A375 (cell line): ENCODE measurements around the gene BARHL1. TPM values are rescaled to one million over a fixed set of nuclear protein-coding genes. Genes with fewer than 3 reads are reported as not detected.

ENCODE experiments used
- total RNA-seq: library from RNA; depleted of rRNA; stranded (reverse); fragments of >200 nt; shearing (Covaris generic); gene quantifications from 2 replicates; pipeline ENCODE4 v1.2.3, GENCODE V29; 2014; rRNA removed

The BARHL1 gene
- not detected in 2 replicates for total RNA-seq

DNA sequence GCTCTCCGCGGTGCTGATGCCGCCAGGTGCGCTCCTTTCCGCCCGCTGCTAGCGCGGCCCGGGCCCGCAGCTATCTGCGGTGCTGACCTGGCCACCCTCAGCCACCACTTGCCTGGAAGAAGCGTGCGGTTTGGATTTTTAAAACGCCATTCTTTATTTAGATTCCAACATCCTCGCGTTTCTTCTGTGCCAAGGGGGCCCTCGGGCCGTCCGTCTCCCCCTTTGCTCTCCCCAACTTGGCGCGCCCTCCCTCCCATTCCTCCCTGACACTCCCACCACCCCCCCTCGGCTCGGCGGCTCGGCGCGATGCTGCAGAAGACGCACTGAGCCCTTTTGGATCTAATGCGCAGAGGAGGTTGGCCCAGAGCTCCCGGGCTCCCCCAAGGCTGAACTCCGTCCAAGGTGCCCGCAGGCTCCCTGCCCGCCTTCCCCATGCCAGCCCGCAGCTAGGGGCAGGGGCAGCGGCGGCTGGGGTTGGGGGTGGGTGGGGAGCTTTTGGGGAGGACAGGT lies at the start of gene BARHL1:
BARHL1 (plus strand) TSS at position 331 of the 510 bp plus-strand sequence. CDS start 192 bp downstream, outside the sequence.

Other genes with a start within 250 kb of the BARHL1 start
- gene SETX, start 227.6 kb upstream of the BARHL1 start, total RNA-seq, result 11.6 and 11.7 TPM in 2 replicates
- 29.1 TPM in 2 replicates for gene TTF1, start 175.8 kb upstream of the BARHL1 start, total RNA-seq
- 0.26 TPM in 1 of 2 replicates, not detected in the other for gene CFAP77, start 172.4 kb upstream of the BARHL1 start, total RNA-seq
- gene DDX31, start 87.4 kb downstream of the BARHL1 start, total RNA-seq, result 20.1 and 30.2 TPM in 2 replicates
- gene GTF3C4, start 87.9 kb downstream of the BARHL1 start, total RNA-seq, result 17.5 and 19.3 TPM in 2 replicates